WTC11 (cell line): ENCODE data around the gene CD209. TPM values are rescaled to one million over a fixed set of nuclear protein-coding genes. Genes with fewer than 3 reads are reported as not detected.
"Not testable (repeated sequence)": the region's sequence is repeated elsewhere in the genome, so short reads cannot be mapped to it uniquely, and the experiment has no call there.

Experiments
- ATAC-seq: fragments of 200-7000 bp; cut with Tn5 transposase; 2 replicates; pipeline ENCODE4 v1.10.0; 2021; ENCODE audit warnings: mild to moderate bottlenecking, moderate library complexity
- CTCF ChIA-PET: fragments of 300-600 bp; sonication (Branson Sonifier 250); formaldehyde crosslinking; loops from one replicate; lab custom pipeline; 2021; ENCODE audit warnings: antibody characterized with exemption; lab: Charles Lee
- POLR2A ChIA-PET: fragments of 350-600 bp; sonication (Branson Sonifier 250); formaldehyde crosslinking; loops from one replicate; lab custom pipeline; 2021; ENCODE audit warnings: antibody characterized with exemption; lab: Charles Lee
- DNase-seq: peaks from one replicate; pipeline ENCODE4 v3.0.0; 2021; ENCODE audit warnings: low spot score
- H3K27ac Mint-ChIP-seq: 2 replicates; pipeline ENCODE4 v1.8.0; 2021; ENCODE audit warnings: mixed read lengths
- H3K27me3 Mint-ChIP-seq: 2 replicates; pipeline ENCODE4 v1.8.0; 2021; ENCODE audit warnings: low read depth, mild to moderate bottlenecking, moderate library complexity, mixed read lengths
- H3K36me3 Mint-ChIP-seq: 2 replicates; pipeline ENCODE4 v1.8.0; 2021; ENCODE audit warnings: mixed read lengths
- H3K4me1 Mint-ChIP-seq: 2 replicates; pipeline ENCODE4 v1.8.0; 2022; ENCODE audit warnings: mixed read lengths
- H3K4me3 Mint-ChIP-seq: 2 replicates; pipeline ENCODE4 v1.8.0; 2021; ENCODE audit warnings: mild to moderate bottlenecking, moderate library complexity, mixed read lengths
- H3K9me3 Mint-ChIP-seq: 2 replicates; pipeline ENCODE4 v1.8.0; 2021; ENCODE audit warnings: mixed read lengths
- CBFB ChIP-seq: sonication (generic); formaldehyde crosslinking; IDR thresholded peaks from 2 replicates; pipeline ENCODE4 v1.8.1; 2022; ENCODE audit warnings: mild to moderate bottlenecking, low read depth, missing genetic modification reagents
- CTCF ChIP-seq: fragments of 200-600 bp; IDR thresholded peaks from 2 replicates; pipeline ENCODE4 v1.8.0; 2022; ENCODE audit warnings: antibody characterized with exemption
- KAT7 ChIP-seq: sonication (generic); formaldehyde crosslinking; IDR thresholded peaks from 2 replicates; pipeline ENCODE4 v1.8.1; 2023; ENCODE audit warnings: missing genetic modification reagents, mild to moderate bottlenecking, borderline replicate concordance
- MAX ChIP-seq: sonication (generic); formaldehyde crosslinking; IDR thresholded peaks from 2 replicates; pipeline ENCODE4 v1.8.0; 2022; ENCODE audit warnings: mild to moderate bottlenecking, missing genetic modification reagents
- NFE2L1 ChIP-seq: sonication (generic); formaldehyde crosslinking; IDR thresholded peaks from 2 replicates; pipeline ENCODE4 v1.8.1; 2023; ENCODE audit warnings: missing genetic modification reagents
- NR2C2 ChIP-seq: sonication (generic); formaldehyde crosslinking; IDR thresholded peaks from 2 replicates; pipeline ENCODE4 v1.8.0; 2022; ENCODE audit warnings: mild to moderate bottlenecking, missing genetic modification reagents
- SOX15 ChIP-seq: fragments of 250-450 bp; sonication (Bioruptor Pico); IDR thresholded peaks from 2 replicates; pipeline ENCODE4 v1.9.0; 2021; ENCODE audit warnings: mild to moderate bottlenecking
- USF1 ChIP-seq: sonication (generic); formaldehyde crosslinking; IDR thresholded peaks from 2 replicates; pipeline ENCODE4 v1.8.0; 2022; ENCODE audit warnings: mild to moderate bottlenecking, missing genetic modification reagents
- ZNF281 ChIP-seq: sonication (generic); formaldehyde crosslinking; IDR thresholded peaks from 2 replicates; pipeline ENCODE4 v1.8.0; 2023; ENCODE audit warnings: mild to moderate bottlenecking, missing genetic modification reagents
- ZNF416 ChIP-seq: fragments of 250-450 bp; sonication (Bioruptor Pico); IDR thresholded peaks from 2 replicates; pipeline ENCODE4 v1.9.0; 2021; ENCODE audit warnings: mild to moderate bottlenecking, inconsistent platforms
- ZNF512 ChIP-seq: sonication (generic); formaldehyde crosslinking; IDR thresholded peaks from 2 replicates; pipeline ENCODE4 v1.8.1; 2022; ENCODE audit warnings: missing genetic modification reagents, borderline replicate concordance
- ZNF671 ChIP-seq: fragments of 250-450 bp; sonication (Bioruptor Pico); IDR thresholded peaks from 2 replicates; pipeline ENCODE4 v1.8.0; 2021; ENCODE audit warnings: mild to moderate bottlenecking
- ZSCAN18 ChIP-seq: fragments of 250-450 bp; sonication (Bioruptor Pico); IDR thresholded peaks from 2 replicates; pipeline ENCODE4 v2.1.2; 2022; ENCODE audit warnings: mild to moderate bottlenecking, moderate library complexity
- total RNA-seq: library from RNA; stranded (reverse); gene quantifications from 3 replicates; pipeline ENCODE4 v1.2.3, GENCODE V29; 2021

The CD209 gene
- total RNA-seq, 1 experiment from 2014 or later = not detected

- no peak for DNase-seq
- Mint-ChIP-seq H3K36me3 (peaks cover 7% of the 10 kb centered on the region), H3K27ac (no peak overlapping the region), H3K4me1 (peaks cover 12% of the 10 kb centered on the region), H3K27me3 (peaks cover 15% of the 10 kb centered on the region), H3K4me3 (no peak overlapping the region), H3K9me3 (peaks cover 14% of the 10 kb centered on the region)
- TF ChIP-seq ZNF281 (CRISPR knock-in tag) (no peak), SOX15 (no peak)
- POLR2A ChIA-PET = no interaction called here
- ATAC-seq = no peak
- CTCF ChIA-PET = interaction anchor here (2.2 kb wide), 1 partner anchor 86 kb away, joined by 9 read pairs; the partner anchor contains the start of gene TRAPPC5
These were observed 19.2 kb upstream of the CD209 start for GRCh38 chr19:7766535-7766934.

- H3K27ac Mint-ChIP-seq, DNase-seq, H3K36me3 Mint-ChIP-seq, H3K4me3 Mint-ChIP-seq, ATAC-seq, POLR2A ChIA-PET: not testable (repeated sequence)
- H3K27me3 Mint-ChIP-seq = peaks cover 17% of the 10 kb centered on the region
- CTCF ChIA-PET = interaction anchor here (1.2 kb wide), 1 partner anchor 84 kb away, joined by 4 read pairs; the partner anchor contains the start of gene TRAPPC5
- H3K4me1 Mint-ChIP-seq = peaks cover 12% of the 10 kb centered on the region
- peaks cover 24% of the 10 kb centered on the region for H3K9me3 Mint-ChIP-seq
These were observed 17.7 kb upstream of the CD209 start for GRCh38 chr19:7765043-7765442.

- ATAC-seq, H3K4me3 Mint-ChIP-seq, DNase-seq, H3K27ac Mint-ChIP-seq, POLR2A ChIA-PET: not testable (repeated sequence)
- H3K9me3 Mint-ChIP-seq = peaks cover 33% of the 10 kb centered on the region
- H3K4me1 Mint-ChIP-seq = peaks cover 12% of the 10 kb centered on the region
- H3K27me3 Mint-ChIP-seq = peaks cover 24% of the 10 kb centered on the region
- peaks cover 13% of the 10 kb centered on the region for H3K36me3 Mint-ChIP-seq
- CTCF ChIA-PET = interaction anchor here (1.2 kb wide), 1 partner anchor 83 kb away, joined by 4 read pairs; the partner anchor contains the start of gene TRAPPC5
These were observed 16.8 kb upstream of the CD209 start for GRCh38 chr19:7764157-7764556.

GRCh38 chr19:7763696-7764095 lies 16.4 kb upstream of the CD209 start:
- peaks cover 38% of the 10 kb centered on the region for H3K9me3 Mint-ChIP-seq
- H3K4me3 Mint-ChIP-seq = no peak overlapping the region
- DNase-seq (no peak), ATAC-seq (no peak)
- POLR2A ChIA-PET = no interaction called here
- peaks cover 12% of the 10 kb centered on the region for H3K4me1 Mint-ChIP-seq
- peaks cover 16% of the 10 kb centered on the region for H3K36me3 Mint-ChIP-seq
- CTCF ChIA-PET = interaction anchor here (0.7 to 1.2 kb wide), 3 partner anchors 36 to 94 kb away, joined by 3 to 4 read pairs (median 3); partner anchors contain the start of gene TRAPPC5
- peaks cover 28% of the 10 kb centered on the region for H3K27me3 Mint-ChIP-seq
- H3K27ac Mint-ChIP-seq = no peak overlapping the region
- TF ChIP-seq USF1 (no peak), KAT7 (CRISPR knock-in tag) (no peak), NFE2L1 (no peak), NR2C2 (CRISPR knock-in tag) (no peak), CTCF (no peak), ZSCAN18 (CRISPR knock-in tag) (no peak), MAX (CRISPR knock-in tag) (no peak), CBFB (CRISPR knock-in tag) (no peak), ZNF416 (CRISPR knock-in tag) (no peak), ZNF512 (CRISPR knock-in tag) (no peak), ZNF671 (CRISPR knock-in tag) (no peak)
